Measurements from ENCODE around the gene DNMT3A.

DNA sequence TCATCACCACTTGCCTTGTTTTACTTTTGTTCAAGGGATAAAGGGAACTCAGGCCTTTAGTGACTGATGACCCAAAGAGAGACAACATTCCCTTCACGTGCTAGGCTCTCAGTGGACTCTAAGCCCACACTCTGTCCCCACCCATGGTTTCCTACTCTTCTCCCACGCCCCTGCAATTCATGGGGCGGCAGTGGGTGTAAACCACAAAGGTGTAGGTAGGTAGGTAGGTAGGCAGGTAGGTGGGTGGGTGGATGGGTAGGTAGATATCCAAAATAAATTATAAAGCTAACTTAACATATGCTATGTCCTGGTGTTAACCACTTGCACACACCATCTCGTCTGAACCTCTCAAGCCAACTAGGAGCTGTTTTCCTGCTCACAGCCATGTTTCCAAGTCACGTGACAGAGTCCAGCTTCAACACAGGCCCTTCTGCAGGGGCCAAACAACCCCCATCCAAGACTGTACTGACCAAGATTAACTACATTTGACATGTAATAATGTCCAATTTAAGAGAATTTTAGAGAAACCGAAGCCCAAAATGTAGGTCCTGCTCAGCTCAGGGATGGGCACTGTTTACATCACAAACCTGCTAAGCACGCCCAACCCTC is 33.7 kb downstream of the DNMT3A start:
- TF ChIP-seq CTCF (IDR thresholded peaks at IDR 0.05), result no peak
- TF ChIP-seq POLR2AphosphoS5 (IDR thresholded peaks at IDR 0.05), result no peak
- no peak for TF ChIP-seq POLR2A (IDR thresholded peaks at IDR 0.05)

All from sigmoid colon (tissue), 4 donors.